Stomach (tissue), 4 donors: ENCODE results near the gene SRSF1.

ENCODE experiments used
- CTCF ChIP-seq, 7 experiments: fragments of 450-650 bp in 4 of 7; fragments of 200-600 bp in 3 of 7; sonication (generic) in 3 of 7; IDR thresholded peaks; one replicate each; pipeline ENCODE4 v1.5.1; 2016 to 2019; ENCODE audit warnings: antibody characterized with exemption in 7 of 7, control low read depth in 2 of 7, mild to moderate bottlenecking in 1 of 7
- EP300 ChIP-seq: sonication (generic); formaldehyde crosslinking; IDR thresholded peaks from one replicate; pipeline ENCODE4 v1.6.1; 2017; ENCODE audit warnings: antibody characterized with exemption
- POLR2A ChIP-seq, 4 donors: fragments of 450-650 bp; IDR thresholded peaks; one replicate each; pipeline ENCODE4 v1.6.1; 2016; ENCODE audit warnings: antibody characterized with exemption in 4 of 4, control low read depth in 2 of 4, mild to moderate bottlenecking in 1 of 4, moderate library complexity in 1 of 4

- TF ChIP-seq CTCF (IDR thresholded peaks at IDR 0.05) (no peak), POLR2A (IDR thresholded peaks at IDR 0.05) (no peak), EP300 (no peak)
Observed at GRCh38 chr17:58019521-58019920, 12.5 kb upstream of the SRSF1 start.
